Loucy (cell line): ENCODE data around the gene FMN2.

Experiments used
- CTCF ChIP-seq: fragments of 200-600 bp; sonication (generic); conservative IDR thresholded peaks from 2 replicates; pipeline ENCODE4 v1.5.1; 2014; ENCODE audit warnings: mild to moderate bottlenecking, antibody characterized with exemption, low read length
- EZH2phosphoT487 ChIP-seq: fragments of 200-600 bp; IDR thresholded peaks from 2 replicates; pipeline ENCODE4 v1.6.1; 2018; ENCODE audit warnings: antibody characterized with exemption, mild to moderate bottlenecking, moderate library complexity, borderline replicate concordance

- TF ChIP-seq EZH2phosphoT487 = no peak
- TF ChIP-seq CTCF = no peak
Measured at GRCh38 chr1:240524356-240525069, 432.8 kb downstream of the FMN2 start.
